Osteoblast (primary cell): ENCODE data around the gene OCA2. TPM values are rescaled to one million over a fixed set of nuclear protein-coding genes. Genes with fewer than 3 reads are reported as not detected.

Experiments
- DNase-seq: peaks from one replicate; pipeline ENCODE4 v3.0.0; 2011; ENCODE audit warnings: low spot score, mixed read lengths; ENCODE audit not compliant: insufficient read length; ENCODE audit errors: missing footprints
- H2AFZ ChIP-seq: 2 replicates; pipeline ENCODE4 v1.6.0; 2011; ENCODE audit warnings: mild to moderate bottlenecking, low read length
- H3K27ac ChIP-seq: 2 replicates; pipeline ENCODE4 v1.5.1; 2011; ENCODE audit warnings: mild to moderate bottlenecking, low read depth, low read length, moderate library complexity
- H3K27me3 ChIP-seq: 2 replicates; pipeline ENCODE4 v1.6.0; 2012; ENCODE audit warnings: mild to moderate bottlenecking, control low read depth, inconsistent platforms, low read length, moderate library complexity; ENCODE audit not compliant: insufficient read depth
- H3K36me3 ChIP-seq: 2 replicates; pipeline ENCODE4 v1.5.1; 2011; ENCODE audit warnings: mild to moderate bottlenecking, low read length, control low read depth, moderate library complexity; ENCODE audit not compliant: insufficient read depth
- H3K4me1 ChIP-seq: 2 replicates; pipeline ENCODE4 v1.5.1; 2011; ENCODE audit warnings: mild to moderate bottlenecking, low read length, control low read depth, moderate library complexity; ENCODE audit not compliant: insufficient read depth
- H3K4me2 ChIP-seq: 2 replicates; pipeline ENCODE4 v1.6.0; 2011; ENCODE audit warnings: mild to moderate bottlenecking, low read length; ENCODE audit not compliant: insufficient read depth
- H3K4me3 ChIP-seq: fragments of 200-600 bp; sonication (generic); 3 replicates; pipeline ENCODE4 v1.5.1; 2012; ENCODE audit warnings: mild to moderate bottlenecking, low read length, inconsistent platforms; ENCODE audit not compliant: insufficient read depth
- H3K79me2 ChIP-seq: 2 replicates; pipeline ENCODE4 v1.6.0; 2012; ENCODE audit warnings: mild to moderate bottlenecking, low read length, control low read depth, inconsistent platforms; ENCODE audit not compliant: insufficient read depth
- H3K9me3 ChIP-seq: 2 replicates; pipeline ENCODE4 v1.5.1; 2011; ENCODE audit warnings: low read depth, low read length, control low read depth
- H4K20me1 ChIP-seq: 2 replicates; pipeline ENCODE4 v1.6.0; 2012; ENCODE audit warnings: mild to moderate bottlenecking, low read length, control low read depth; ENCODE audit not compliant: insufficient read depth
- total RNA-seq: library from RNA; depleted of rRNA; stranded (reverse); fragments of >200 nt; gene quantifications from 2 replicates; pipeline ENCODE4 v1.2.3, GENCODE V29; 2012
- TF ChIP-seq, protein P1 (sequence below): IDR thresholded peaks from 2 replicates; pipeline ENCODE4 v1.5.1; 2011; ENCODE audit warnings: mild to moderate bottlenecking, low read depth, low read length, moderate library complexity; ENCODE audit errors: extremely low read depth

OCA2 gene
- total RNA-seq, 1 donor, result not detected

GRCh38 chr15:27844018-27844666 is 255.0 kb downstream of the OCA2 start:
- TF ChIP-seq, protein P1, sequence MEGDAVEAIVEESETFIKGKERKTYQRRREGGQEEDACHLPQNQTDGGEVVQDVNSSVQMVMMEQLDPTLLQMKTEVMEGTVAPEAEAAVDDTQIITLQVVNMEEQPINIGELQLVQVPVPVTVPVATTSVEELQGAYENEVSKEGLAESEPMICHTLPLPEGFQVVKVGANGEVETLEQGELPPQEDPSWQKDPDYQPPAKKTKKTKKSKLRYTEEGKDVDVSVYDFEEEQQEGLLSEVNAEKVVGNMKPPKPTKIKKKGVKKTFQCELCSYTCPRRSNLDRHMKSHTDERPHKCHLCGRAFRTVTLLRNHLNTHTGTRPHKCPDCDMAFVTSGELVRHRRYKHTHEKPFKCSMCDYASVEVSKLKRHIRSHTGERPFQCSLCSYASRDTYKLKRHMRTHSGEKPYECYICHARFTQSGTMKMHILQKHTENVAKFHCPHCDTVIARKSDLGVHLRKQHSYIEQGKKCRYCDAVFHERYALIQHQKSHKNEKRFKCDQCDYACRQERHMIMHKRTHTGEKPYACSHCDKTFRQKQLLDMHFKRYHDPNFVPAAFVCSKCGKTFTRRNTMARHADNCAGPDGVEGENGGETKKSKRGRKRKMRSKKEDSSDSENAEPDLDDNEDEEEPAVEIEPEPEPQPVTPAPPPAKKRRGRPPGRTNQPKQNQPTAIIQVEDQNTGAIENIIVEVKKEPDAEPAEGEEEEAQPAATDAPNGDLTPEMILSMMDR, result no peak
- Histone ChIP-seq H3K36me3 (no peaks in the 10 kb centered on the region), H3K4me2 (no peak overlapping the region), H3K4me3 (no peak overlapping the region), H3K4me1 (peaks cover 6% of the 10 kb centered on the region), H2AFZ (no peak overlapping the region), H3K27ac (no peak overlapping the region), H3K9me3 (no peaks in the 10 kb centered on the region), H4K20me1 (no peaks in the 10 kb centered on the region), H3K27me3 (no peaks in the 10 kb centered on the region), H3K79me2 (no peaks in the 10 kb centered on the region)
- peak; percentile 76 for DNase-seq

DNA sequence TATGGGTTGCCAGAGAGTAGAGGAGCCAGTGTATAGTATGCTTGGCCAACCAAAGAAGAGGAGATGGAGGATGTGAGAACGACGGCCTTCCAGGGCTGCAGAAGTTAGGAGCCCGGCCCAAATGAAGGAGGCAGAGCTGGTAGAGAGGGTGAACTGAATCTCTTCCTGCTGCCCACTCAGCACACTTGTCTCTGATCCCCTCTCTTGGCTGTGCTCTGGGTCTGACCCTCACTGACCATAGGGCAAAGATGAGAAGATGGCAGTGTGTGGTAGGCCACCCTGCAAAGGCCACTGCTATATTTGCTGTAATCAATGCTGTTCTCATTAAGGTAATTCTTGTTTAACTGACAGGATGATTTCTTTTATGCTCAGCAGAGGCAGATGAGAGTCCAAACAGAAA is 256.0 kb downstream of the OCA2 start:
- Histone ChIP-seq H3K36me3 (no peaks in the 10 kb centered on the region), H3K27me3 (no peaks in the 10 kb centered on the region), H3K9me3 (no peaks in the 10 kb centered on the region), H2AFZ (no peak overlapping the region), H3K79me2 (no peaks in the 10 kb centered on the region), H3K4me1 (peaks cover 6% of the 10 kb centered on the region), H3K4me3 (no peak overlapping the region), H3K27ac (no peak overlapping the region), H3K4me2 (no peak overlapping the region), H4K20me1 (no peaks in the 10 kb centered on the region)
- no peak for DNase-seq
- TF ChIP-seq, protein P1, result no peak

- peaks cover 6% of the 10 kb centered on the region for H3K4me1 ChIP-seq
- DNase-seq, result no peak
These were observed 256.6 kb downstream of the OCA2 start for GRCh38 chr15:27842526-27842925.

DNA sequence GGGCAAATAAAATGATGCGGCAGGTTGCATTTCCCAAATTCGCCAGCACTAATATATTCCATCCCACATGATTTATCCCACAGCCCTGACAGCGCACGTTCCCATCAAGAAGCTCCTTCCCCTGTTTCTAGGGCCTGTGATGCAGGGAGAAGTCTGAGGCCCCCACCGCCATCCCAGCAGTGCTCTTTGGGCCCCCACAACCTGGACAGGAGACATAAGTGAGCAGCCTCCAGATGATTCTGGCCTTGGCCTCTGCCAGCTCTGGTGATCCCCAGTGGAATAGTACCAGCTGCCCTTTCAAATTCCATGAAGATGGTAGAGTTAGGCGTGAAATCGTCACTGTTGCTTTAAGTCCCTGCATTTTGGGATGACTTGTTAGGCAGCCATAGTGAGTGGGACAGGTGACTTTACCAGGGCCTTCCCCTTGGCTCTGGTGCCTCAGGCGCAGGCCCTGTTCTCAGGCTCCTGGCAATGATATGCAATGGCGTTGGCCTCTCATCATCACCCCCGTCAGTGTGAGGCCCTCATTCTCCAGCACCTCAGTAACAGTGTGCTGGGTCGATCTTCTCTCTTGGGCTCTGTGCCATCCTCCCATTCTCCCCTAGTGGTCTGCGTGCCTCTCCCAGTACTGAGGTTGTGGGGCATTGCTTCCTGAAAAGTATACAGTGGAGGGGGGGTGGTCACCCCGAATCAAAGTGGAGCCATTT is 263.7 kb downstream of the OCA2 start:
- no peaks in the 10 kb centered on the region for H3K9me3 ChIP-seq
- H4K20me1 ChIP-seq, result no peaks in the 10 kb centered on the region
- no peaks in the 10 kb centered on the region for H3K36me3 ChIP-seq
- H3K27me3 ChIP-seq, result no peaks in the 10 kb centered on the region
- TF ChIP-seq, protein P1, result no peak
- no peaks in the 10 kb centered on the region for H3K79me2 ChIP-seq
- no peak overlapping the region for H2AFZ ChIP-seq
- no peaks in the 10 kb centered on the region for H3K4me1 ChIP-seq
- no peak overlapping the region for H3K27ac ChIP-seq
- H3K4me2 ChIP-seq, result no peak overlapping the region
- no peak overlapping the region for H3K4me3 ChIP-seq
- DNase-seq, result no peak

More at GRCh38 chr15:27842526-27842925, 256.6 kb downstream of the OCA2 start:
- Histone ChIP-seq H3K4me3 (no peak overlapping the region), H3K9me3 (no peaks in the 10 kb centered on the region), H4K20me1 (no peaks in the 10 kb centered on the region), H2AFZ (no peak overlapping the region), H3K4me2 (no peak overlapping the region), H3K36me3 (no peaks in the 10 kb centered on the region), H3K27ac (no peak overlapping the region), H3K27me3 (no peaks in the 10 kb centered on the region), H3K79me2 (no peaks in the 10 kb centered on the region)
- TF ChIP-seq, protein P1, result no peak
